Neural progenitor cell (in vitro differentiated cells): ENCODE measurements around the gene FAM83G. TPM values are rescaled to one million over a fixed set of nuclear protein-coding genes. Genes with fewer than 3 reads are reported as not detected.

Source experiments
- DNase-seq: peaks from one replicate; pipeline ENCODE4 v3.0.0-alpha.2; 2016; ENCODE audit warnings: low spot score
- H2AFZ ChIP-seq: fragments of 200-600 bp; sonication (generic); replicated peaks from 2 replicates; pipeline ENCODE4 v1.6.1; 2016; ENCODE audit warnings: antibody characterized with exemption
- H3F3A ChIP-seq: fragments of 200-600 bp; sonication (generic); 2 replicates; pipeline ENCODE4 v1.6.1; 2016; ENCODE audit warnings: antibody characterized with exemption, low read depth
- H3K27ac ChIP-seq: fragments of 200-600 bp; sonication (generic); 2 replicates; pipeline ENCODE4 v1.5.1; 2016; ENCODE audit warnings: mild to moderate bottlenecking
- H3K27me3 ChIP-seq: fragments of 200-600 bp; sonication (generic); 2 replicates; pipeline ENCODE4 v1.6.1; 2016; ENCODE audit warnings: mild to moderate bottlenecking, moderate library complexity
- H3K36me3 ChIP-seq: fragments of 200-600 bp; sonication (generic); 2 replicates; pipeline ENCODE4 v1.5.1; 2016
- H3K4me1 ChIP-seq: fragments of 200-600 bp; sonication (generic); 2 replicates; pipeline ENCODE4 v1.6.1; 2016; ENCODE audit warnings: mixed run types
- H3K4me2 ChIP-seq: fragments of 200-600 bp; sonication (generic); 2 replicates; pipeline ENCODE4 v1.6.1; 2016
- H3K4me3 ChIP-seq: fragments of 200-600 bp; sonication (generic); 2 replicates; pipeline ENCODE4 v1.5.1; 2016
- H3K79me2 ChIP-seq: fragments of 200-600 bp; sonication (generic); 2 replicates; pipeline ENCODE4 v1.6.1; 2016; ENCODE audit warnings: low read depth
- H3K9ac ChIP-seq: fragments of 200-600 bp; sonication (generic); 2 replicates; pipeline ENCODE4 v1.6.1; 2016
- H3K9me3 ChIP-seq: fragments of 200-600 bp; sonication (generic); 2 replicates; pipeline ENCODE4 v1.5.1; 2016; ENCODE audit warnings: low read depth
- H4K20me1 ChIP-seq: fragments of 200-600 bp; sonication (generic); 2 replicates; pipeline ENCODE4 v1.6.1; 2016; ENCODE audit warnings: low read depth
- H3K27ac Mint-ChIP-seq: 3 replicates; pipeline ENCODE4 v1.8.0; 2021; ENCODE audit warnings: mixed read lengths
- H3K27me3 Mint-ChIP-seq: 2 replicates; pipeline ENCODE4 v1.8.0; 2022; ENCODE audit warnings: low read depth, mild to moderate bottlenecking, inconsistent platforms, moderate library complexity, mixed read lengths; ENCODE audit not compliant: insufficient read depth
- H3K36me3 Mint-ChIP-seq: 3 replicates; pipeline ENCODE4 v1.8.0; 2021; ENCODE audit warnings: mixed read lengths
- H3K4me1 Mint-ChIP-seq: 3 replicates; pipeline ENCODE4 v1.8.0; 2021; ENCODE audit warnings: mixed read lengths
- H3K4me3 Mint-ChIP-seq: 3 replicates; pipeline ENCODE4 v1.8.0; 2021; ENCODE audit warnings: mild to moderate bottlenecking, moderate library complexity, mixed read lengths
- H3K9me3 Mint-ChIP-seq: 3 replicates; pipeline ENCODE4 v1.8.0; 2020; ENCODE audit warnings: mixed read lengths
- CTCF ChIP-seq: fragments of 200-600 bp; sonication (generic); IDR thresholded peaks from 2 replicates; pipeline ENCODE4 v1.5.1; 2017; ENCODE audit warnings: antibody characterized with exemption, mild to moderate bottlenecking
- EZH2 ChIP-seq: fragments of 200-600 bp; sonication (generic); IDR thresholded peaks from 2 replicates; pipeline ENCODE4 v1.6.1; 2017; ENCODE audit warnings: antibody characterized with exemption, mild to moderate bottlenecking, moderate library complexity
- EZH2phosphoT487 ChIP-seq: fragments of 200-600 bp; sonication (generic); IDR thresholded peaks from 2 replicates; pipeline ENCODE4 v1.6.1; 2017; ENCODE audit warnings: antibody characterized with exemption
- total RNA-seq: library from RNA; depleted of rRNA; stranded (reverse); fragments of >200 nt; gene quantifications from 2 replicates; pipeline ENCODE4 v1.2.3, GENCODE V29; 2015; ENCODE audit warnings: low replicate concordance

FAM83G gene
- total RNA-seq, 1 donor from 2014 or later: 9.9 TPM

GRCh38 chr17:18977646-18978045, 26.9 kb downstream of the FAM83G start:
- no peak for DNase-seq
- no peak overlapping the region for H3K4me2 ChIP-seq
- no peak for TF ChIP-seq EZH2phosphoT487
- TF ChIP-seq EZH2: no peak
- no peak for TF ChIP-seq CTCF
- no peaks in the 10 kb centered on the region for H3K36me3 ChIP-seq
- peaks cover 23% of the 10 kb centered on the region for H3K4me1 Mint-ChIP-seq
- H3K4me1 ChIP-seq: peaks cover 16% of the 10 kb centered on the region
- H3K9me3 Mint-ChIP-seq: no peaks in the 10 kb centered on the region
- no peak overlapping the region for H3K9ac ChIP-seq
- H3K4me3 Mint-ChIP-seq: no peak overlapping the region
- no peaks in the 10 kb centered on the region for H3K9me3 ChIP-seq
- no peak overlapping the region for H3K27ac Mint-ChIP-seq
- H3K79me2 ChIP-seq: no peaks in the 10 kb centered on the region
- H3K36me3 Mint-ChIP-seq: no peaks in the 10 kb centered on the region
- H3K4me3 ChIP-seq: no peak overlapping the region
- no peaks in the 10 kb centered on the region for H3K27me3 ChIP-seq
- H4K20me1 ChIP-seq: peaks cover 23% of the 10 kb centered on the region
- H3F3A ChIP-seq: no peaks in the 10 kb centered on the region
- no peak overlapping the region for H2AFZ ChIP-seq
- H3K27ac ChIP-seq: no peak overlapping the region
- H3K27me3 Mint-ChIP-seq: peaks cover 2% of the 10 kb centered on the region

GRCh38 chr17:18977021-18977420, 27.5 kb downstream of the FAM83G start:
- Histone ChIP-seq H3F3A (no peaks in the 10 kb centered on the region), H3K36me3 (no peaks in the 10 kb centered on the region), H3K4me3 (no peak overlapping the region), H3K4me2 (no peak overlapping the region), H4K20me1 (peaks cover 21% of the 10 kb centered on the region), H3K9ac (no peak overlapping the region), H3K27ac (no peak overlapping the region), H3K4me1 (peaks cover 12% of the 10 kb centered on the region), H2AFZ (no peak overlapping the region), H3K9me3 (no peaks in the 10 kb centered on the region), H3K79me2 (no peaks in the 10 kb centered on the region), H3K27me3 (no peaks in the 10 kb centered on the region)
- Mint-ChIP-seq H3K27me3 (peaks cover 2% of the 10 kb centered on the region), H3K4me1 (peaks cover 21% of the 10 kb centered on the region), H3K27ac (no peak overlapping the region), H3K36me3 (no peaks in the 10 kb centered on the region), H3K9me3 (no peaks in the 10 kb centered on the region), H3K4me3 (no peak overlapping the region)
- no peak for DNase-seq
- no peak for TF ChIP-seq EZH2phosphoT487
- no peak for TF ChIP-seq CTCF
- TF ChIP-seq EZH2: no peak

GRCh38 chr17:18976201-18976600, 28.4 kb downstream of the FAM83G start:
- Histone ChIP-seq H3K4me2 (no peak overlapping the region), H3K36me3 (no peaks in the 10 kb centered on the region), H3F3A (no peaks in the 10 kb centered on the region), H2AFZ (no peak overlapping the region), H3K79me2 (no peaks in the 10 kb centered on the region), H3K4me1 (peaks cover 4% of the 10 kb centered on the region), H4K20me1 (peaks cover 13% of the 10 kb centered on the region), H3K9ac (no peak overlapping the region), H3K4me3 (no peak overlapping the region), H3K9me3 (no peaks in the 10 kb centered on the region), H3K27ac (no peak overlapping the region), H3K27me3 (no peaks in the 10 kb centered on the region)
- TF ChIP-seq EZH2 (no peak), CTCF (no peak), EZH2phosphoT487 (no peak)
- no peaks in the 10 kb centered on the region for H3K36me3 Mint-ChIP-seq
- peaks cover 2% of the 10 kb centered on the region for H3K27me3 Mint-ChIP-seq
- H3K4me1 Mint-ChIP-seq: peaks cover 14% of the 10 kb centered on the region
- H3K9me3 Mint-ChIP-seq: no peaks in the 10 kb centered on the region
- no peak overlapping the region for H3K27ac Mint-ChIP-seq
- no peak for DNase-seq
- H3K4me3 Mint-ChIP-seq: no peak overlapping the region
